Central memory CD4-positive, alpha-beta T cell (primary cell): ENCODE results near the gene TIAL1.
A peak's percentile ranks its signal among the peaks of the same experiment; 100 is the strongest.
"Not testable (repeated sequence)": the region's sequence is repeated elsewhere in the genome, so short reads cannot be mapped to it uniquely, and the experiment has no call there.

Source experiments
- DNase-seq: peaks from one replicate; pipeline ENCODE4 v3.0.0; 2022

The TIAL1 gene

DNA sequence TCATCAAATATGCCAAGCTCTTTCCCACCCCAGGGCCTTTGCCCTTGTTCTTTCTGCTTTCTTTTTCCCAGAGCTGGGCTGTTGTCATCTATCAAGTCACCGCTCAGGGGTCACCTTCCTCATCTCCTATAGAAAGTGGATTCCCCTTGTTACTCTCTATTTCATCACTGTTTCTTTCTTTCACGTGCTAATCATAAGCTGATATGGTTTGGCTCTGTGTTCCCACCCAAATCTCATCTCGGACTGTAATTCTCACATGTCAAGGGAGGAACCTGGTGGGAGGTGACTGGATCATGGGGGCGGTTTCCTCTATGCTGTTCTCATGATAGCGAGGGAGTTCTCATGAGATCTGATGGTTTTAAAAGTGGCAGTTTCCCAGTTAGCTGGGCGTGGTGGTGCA, 17.0 kb upstream of the TIAL1 start:
- DNase-seq = no peak

DNA sequence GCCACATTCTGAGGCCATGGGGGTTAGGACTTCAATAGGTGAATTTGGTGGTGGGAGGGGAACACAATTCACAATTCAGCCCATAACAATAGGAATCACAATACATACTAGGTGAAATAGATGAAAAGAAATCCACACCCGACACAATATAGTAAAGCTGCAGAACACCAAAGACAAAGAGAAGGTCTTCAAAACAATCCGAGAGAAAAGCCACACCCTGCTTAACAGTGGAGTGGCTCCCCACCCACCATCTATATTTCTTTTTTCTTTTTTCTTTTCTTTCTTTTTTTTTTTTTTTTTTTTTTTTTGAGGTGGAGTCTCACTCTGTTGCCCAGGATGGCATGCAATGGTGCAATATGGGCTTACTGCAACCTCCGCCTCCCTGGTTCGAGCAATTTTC, 14.7 kb upstream of the TIAL1 start:
- no peak for DNase-seq

DNA sequence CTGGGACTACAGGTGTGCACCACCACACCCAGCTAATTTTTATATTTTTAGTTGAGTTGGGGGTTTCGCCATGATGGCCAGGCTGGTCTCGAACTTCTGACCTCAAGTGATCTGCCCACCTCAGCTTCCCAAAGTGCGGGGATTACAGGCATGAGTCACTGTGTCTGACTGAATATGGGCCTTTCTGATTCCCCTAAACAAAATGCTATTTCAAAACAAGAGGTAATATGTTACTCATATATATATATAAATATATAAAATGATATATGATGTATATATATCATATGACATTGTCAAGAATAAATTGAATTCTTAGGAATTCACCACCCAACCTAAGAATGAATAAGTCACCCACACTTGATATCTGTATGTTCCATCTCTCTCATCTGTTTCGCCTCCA, 12.8 kb upstream of the TIAL1 start:
- no peak for DNase-seq

DNA sequence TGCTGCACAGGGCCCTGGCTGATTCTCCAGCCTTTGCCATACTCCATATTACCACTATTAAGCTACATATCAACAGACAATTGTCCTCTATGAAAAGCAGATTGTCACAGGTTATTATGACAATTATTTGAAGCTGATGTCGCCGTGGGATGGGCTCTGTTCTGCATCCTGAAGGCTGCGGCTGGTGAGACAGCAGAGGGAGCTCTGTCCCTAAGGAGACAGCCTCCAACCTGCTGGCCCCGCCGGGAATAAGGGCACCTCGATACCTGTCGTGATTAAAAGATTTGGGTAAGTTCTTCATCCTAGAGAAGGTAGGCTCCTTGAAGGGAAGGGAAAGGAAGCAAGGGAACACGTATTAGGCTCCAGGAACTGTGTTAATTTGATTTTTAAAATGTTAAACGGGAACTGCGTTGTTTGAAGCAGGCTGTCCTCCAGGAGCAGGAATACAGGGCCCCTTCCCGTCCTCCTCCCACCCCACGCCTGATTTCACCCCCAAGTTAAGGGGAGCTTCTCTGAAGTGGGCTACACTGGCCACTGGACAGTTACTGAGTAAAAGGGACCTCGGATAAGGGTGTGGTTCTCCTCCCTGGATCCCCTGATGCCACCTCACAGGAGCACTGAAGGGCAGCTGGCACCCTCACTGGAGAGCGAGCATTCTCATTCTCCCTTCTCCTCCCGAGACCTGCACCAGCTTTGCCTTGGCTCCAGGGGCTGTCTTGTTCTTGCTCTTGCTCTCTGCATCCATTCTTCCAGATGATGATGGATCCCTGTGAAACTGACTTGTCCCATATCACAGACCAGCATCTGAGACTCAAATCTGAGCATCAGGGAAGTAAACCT, 11.8 kb upstream of the TIAL1 start:
- DNase-seq = peak; percentile 17

DNA sequence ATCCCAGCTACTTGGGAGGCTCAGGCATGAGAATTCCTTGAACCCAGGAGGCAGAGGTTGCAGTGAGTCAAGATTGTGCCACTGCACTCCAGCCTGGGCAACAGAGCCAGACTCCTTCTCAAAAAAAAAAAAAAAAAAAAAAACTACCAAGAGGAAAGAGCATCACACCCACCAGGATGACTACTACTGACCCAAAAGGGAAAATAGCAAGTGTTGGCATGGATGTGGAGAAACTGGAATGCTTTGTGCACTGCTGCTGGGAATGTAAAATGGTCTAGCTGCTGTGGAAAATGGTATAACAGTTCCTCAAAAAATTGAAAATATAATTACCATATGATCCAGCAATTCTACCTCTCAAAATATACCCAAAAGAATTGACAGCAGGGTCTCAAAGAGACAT, 7.7 kb upstream of the TIAL1 start:
- no peak for DNase-seq

DNA sequence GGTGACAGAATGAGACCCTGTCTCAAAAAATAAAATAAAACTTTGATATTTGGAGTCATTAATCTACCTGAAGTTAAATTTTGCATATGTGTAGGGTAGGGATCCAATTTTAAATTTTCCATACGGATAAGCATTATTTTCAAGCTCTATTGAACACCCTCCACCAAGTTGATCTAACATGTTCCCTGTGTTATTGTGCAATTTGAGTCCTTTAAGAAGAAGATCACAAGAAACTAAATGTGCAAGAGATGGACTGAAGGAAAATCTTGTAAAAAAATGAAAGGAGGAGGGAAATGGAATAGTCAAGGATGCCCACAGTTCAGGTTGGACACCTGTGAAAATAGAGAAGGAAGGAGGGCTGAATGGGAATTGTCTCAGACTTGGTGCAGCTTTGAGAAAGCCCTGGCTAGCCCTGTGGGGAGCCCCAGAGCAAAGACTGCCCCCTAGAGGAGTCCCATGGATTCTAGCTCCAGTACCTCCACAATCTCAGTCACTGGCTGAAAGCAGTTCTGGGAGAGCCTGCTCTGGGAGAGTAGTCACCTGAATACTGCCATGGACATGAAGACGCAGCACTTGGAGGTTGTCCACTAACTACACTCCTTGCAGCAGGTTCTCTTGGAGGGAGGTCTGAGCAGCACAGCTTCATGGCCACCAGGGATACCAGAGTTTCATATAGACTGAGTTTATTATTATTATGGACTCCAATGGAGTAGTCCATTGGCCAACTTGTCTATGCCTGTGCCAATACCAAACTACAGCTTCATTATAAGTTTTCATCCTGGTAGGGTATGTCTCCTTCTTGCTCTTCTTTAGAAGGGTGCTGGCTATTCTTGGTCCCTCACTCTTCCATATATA, 5.7 kb upstream of the TIAL1 start:
- peak; percentile 4 for DNase-seq

DNA sequence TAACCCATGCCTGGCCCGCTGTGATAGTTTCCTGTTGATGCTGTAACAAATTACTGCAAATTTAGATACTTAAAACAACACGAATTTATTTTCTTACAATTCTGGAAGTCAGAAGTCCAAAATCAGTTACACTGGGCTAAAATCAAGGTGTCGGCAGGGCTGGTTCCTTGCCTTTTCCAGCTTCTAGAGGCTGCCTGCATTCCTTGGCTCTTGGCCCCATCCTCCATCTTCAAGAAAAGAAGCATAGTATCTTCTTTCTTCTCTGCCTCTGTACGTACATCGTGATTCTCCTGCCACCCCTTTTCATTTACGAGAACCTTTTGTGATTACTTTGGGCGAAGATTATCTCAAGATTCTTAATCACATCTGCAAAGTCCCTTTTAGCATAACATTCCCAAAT, 1.6 kb upstream of the TIAL1 start:
- no peak for DNase-seq

DNA sequence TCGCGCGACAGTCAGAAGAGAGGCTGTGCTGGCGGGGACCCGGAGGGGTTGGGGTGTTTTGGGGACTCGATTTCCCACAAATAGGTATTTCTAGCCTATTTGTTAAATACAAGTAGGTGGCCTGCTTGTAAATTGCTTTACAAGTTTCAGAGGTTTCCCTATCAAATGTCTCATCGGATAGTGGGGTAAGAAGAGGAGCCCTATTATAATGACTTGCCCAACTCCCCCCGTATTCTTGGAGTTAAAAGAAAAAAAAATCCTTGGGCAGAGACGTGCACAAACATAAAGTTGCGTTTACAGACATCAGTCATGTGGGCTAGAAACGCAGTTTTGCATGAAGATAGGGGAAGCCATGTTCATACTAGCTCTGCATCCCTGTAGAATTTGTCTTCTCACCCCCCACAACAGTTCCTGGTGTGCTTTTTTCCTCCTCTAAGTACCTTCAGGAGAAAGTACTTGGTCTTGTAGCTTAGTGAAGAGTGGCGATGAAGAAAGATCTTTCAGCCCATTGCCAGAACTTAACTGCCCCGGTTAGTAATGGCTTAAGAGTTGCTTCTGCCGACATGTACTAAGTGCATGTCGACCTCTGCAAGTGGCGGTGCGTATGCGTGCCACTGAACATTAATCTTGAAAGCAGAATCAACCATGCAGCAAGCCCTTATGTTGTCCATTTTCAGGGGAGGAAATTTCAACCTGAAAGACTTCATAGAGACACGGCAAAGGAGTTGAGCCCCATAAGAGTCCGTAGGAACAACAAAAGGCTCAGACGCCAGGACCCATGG, 832 bp upstream of the TIAL1 start:
- DNase-seq = no peak

DNA sequence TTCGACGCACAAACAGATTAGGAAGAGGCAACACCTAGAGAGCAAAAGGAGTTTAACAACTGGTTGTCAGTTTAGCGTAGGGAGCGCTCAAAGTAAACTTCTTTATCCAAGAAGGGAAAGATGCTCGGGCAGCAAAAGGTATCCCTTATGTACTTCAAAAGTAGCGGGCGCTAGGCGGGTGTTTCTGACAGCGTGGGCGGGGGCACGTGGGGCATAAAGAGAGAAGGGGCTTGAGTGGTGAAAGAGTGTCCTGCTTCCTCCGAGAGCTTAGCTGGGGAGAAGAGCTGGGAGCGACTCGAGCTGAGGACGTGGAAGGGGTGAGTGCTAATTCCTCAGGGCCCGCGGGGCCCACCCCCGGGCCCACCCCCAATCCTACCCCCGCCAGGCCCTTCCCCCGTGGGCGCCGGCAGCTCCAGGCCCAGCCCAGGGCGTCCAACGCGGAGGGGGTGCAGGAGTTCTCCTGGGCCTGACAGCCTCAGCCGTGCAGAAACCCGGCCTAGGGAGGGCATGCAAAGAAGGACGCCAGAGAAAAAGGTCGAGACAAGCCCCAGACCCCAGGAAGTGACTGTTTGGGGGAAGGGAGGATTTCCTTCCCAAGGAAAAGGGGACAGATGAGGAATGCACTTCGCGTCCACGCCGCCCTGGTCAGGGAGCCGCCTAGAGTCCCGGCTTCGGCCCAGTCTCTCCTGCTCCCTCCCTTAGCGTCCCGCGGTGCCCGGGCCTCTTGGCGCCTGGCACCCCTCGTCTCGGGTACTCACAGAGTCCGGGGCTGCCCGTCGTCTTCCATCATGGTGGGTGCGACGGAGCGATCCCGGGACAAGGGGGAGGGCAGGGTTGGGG, 868 bp downstream of the TIAL1 start:
- DNase-seq = peak; percentile 40

DNA sequence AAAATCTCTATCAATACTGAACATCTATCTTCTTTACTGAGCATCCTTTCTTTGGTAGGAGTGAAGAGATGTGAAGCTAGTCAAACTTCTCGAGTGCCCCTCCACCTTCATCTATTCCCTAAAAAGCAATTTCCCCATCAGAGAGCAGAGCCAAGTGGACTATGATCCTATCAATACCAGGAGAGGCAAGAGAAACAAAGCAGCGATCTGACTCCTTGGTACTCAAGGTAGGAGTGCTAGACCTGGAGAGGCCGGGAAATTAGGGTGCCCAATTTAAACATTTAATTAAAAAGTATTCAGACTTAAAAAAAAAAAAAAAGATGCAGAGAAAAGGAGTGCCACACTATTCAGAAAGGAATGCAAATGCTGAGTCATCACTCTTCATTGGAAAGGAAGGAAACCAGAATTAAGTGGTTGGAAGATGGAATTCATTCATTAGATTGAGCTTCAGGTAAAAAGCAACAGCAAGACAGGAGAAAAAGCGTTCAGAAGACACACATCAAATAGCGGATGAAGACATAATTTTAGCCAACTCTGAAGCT, 1.6 kb downstream of the TIAL1 start:
- no peak for DNase-seq

DNA sequence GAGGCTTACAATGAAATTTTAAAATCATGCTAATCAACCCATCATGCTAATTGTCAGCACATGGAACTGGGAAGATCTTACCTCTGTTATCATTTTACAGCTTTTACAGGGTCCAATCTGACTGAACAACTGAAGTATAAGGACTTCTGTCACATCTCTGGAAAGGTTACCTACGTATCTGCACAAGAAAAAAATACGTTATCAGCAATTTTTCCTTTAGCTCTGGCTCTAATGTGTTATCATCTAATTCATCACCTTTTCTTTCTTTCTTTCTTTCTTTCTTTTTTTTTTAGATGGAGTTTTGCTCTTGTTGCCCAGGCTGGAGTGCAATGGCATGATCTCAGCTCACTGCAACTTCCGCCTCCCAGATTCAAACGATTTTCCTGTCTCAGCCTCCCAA, 8.7 kb downstream of the TIAL1 start:
- DNase-seq = no peak

DNA sequence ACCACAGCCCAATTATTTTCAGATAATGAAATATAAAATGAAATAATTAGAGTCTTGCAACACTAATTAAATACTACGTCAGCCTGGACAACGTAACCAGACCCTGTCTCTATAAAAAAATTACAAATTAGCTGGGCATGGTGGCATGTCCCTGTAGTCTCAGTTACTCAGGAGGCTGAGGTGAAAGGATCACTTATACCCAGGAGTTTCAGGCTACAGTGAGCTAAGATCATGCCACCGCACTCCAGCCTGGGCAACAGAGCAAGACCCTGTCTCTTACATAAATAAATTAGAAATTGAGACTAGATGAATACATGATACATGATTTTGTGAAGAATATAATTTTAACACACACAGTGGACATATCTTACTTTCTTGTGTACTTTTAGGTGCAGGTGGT, 18.4 kb downstream of the TIAL1 start:
- DNase-seq = no peak

DNA sequence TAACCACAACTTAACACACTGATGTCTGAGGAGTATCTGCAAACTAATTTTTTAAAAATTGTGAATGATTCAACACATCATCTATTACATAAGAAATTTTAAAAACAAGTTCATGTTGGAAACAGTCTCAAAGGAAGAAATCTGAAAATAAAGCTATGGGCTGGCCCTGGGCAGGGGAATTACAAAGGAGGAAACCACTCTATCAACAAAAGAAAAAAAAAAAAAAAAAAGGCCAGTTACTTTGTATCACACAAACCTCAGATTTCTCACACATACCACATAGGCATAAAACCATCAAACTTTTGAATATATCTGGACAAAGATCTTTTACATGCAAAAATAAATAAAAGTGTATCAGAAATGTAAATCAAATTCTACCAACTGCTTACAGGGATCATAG, 20.8 kb downstream of the TIAL1 start:
- peak; percentile 3 for DNase-seq

DNA sequence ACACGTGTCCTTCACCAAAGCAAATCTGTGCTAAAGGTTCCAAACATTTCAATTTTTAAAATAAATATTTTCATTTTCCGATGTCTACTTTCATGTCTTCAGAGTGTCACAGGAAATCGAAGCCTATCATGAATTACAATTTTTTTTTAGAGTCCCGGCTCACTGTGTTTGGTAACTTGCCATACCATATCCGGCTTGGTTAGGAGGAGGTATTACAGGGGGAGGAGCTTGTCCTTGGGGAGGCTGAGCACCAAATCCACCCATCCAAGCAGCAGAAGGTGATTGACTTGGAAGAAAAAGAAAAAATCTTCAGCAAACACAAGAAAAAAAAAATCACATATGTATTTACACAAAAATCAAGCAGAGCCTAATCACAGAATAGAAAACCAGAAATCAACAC, 21.3 kb downstream of the TIAL1 start:
- peak; percentile 60 for DNase-seq

DNA sequence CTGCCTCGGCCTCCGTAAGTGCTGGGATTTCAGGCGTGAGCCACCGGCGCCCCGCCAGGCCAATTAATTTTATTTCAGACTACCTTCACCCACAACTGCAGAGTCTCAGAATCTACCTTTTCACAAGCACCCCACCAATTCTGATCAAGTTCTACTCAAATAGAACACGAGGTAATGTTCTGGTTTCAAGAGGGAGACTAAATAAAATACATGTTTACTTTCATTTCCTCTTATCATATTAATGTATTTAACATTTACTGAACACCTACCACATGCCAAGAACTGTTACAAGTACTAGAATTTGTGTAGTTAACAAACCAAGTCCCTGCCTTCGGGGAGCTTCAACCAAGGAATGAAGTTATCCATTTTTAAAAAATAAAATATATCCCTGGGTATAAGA, 28.8 kb downstream of the TIAL1 start:
- DNase-seq = no peak

DNA sequence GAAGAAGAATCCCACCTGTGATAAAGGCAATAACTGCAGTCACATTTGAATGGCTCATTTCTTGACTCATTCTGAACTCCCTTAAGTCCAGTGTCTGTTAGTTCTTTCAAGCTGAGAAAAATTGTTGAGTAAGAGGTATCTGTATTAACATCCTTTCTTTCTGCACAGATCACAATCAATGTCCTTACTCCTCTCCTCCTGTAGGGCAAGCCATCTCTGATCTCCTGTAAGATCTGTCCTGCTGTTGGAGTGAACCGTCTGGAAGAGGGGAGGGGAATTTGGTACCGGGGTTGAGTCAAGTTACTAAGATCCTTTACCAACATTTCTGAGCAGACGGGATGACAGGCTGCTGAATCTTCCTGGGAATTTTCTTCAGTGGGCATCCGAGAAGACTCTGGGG, 34.7 kb downstream of the TIAL1 start:
- no peak for DNase-seq

DNA sequence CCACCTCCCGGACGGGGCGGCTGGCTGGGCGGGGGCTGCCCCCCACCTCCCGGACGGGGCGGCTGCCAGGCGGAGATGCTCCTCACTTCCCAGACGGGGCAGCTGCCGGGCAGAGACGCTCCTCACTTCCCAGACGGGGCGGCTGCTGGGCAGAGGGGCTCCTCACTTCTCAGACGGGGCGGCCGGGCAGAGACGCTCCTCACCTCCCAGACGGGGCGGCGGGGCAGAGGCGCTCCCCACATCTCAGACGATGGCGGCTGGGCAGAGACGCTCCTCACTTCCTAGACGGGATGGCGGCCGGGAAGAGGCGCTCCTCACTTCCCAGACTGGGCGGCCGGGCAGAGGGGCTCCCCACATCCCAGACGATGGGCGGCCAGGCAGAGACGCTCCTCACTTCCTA, 37.3 kb downstream of the TIAL1 start:
- not testable (repeated sequence) for DNase-seq

DNA sequence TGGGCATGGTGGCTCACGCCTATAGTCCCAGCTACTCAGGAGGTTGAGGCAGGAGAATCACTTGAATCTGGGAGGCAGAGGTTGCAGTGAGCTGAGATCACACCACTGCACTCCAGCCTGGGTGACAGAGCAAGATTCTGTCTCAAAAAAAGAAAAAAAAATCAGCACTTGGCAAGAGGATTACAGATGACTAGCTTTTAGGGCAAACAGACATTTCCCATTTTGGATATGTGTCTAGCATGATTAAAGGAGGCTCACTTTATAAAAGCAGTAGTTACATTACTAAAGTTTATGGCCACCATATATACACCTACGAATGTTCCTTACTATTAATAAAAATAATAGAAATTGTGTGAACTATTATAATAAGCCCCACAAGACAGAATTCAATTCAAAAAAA, 40.7 kb downstream of the TIAL1 start:
- not testable (repeated sequence) for DNase-seq

DNA sequence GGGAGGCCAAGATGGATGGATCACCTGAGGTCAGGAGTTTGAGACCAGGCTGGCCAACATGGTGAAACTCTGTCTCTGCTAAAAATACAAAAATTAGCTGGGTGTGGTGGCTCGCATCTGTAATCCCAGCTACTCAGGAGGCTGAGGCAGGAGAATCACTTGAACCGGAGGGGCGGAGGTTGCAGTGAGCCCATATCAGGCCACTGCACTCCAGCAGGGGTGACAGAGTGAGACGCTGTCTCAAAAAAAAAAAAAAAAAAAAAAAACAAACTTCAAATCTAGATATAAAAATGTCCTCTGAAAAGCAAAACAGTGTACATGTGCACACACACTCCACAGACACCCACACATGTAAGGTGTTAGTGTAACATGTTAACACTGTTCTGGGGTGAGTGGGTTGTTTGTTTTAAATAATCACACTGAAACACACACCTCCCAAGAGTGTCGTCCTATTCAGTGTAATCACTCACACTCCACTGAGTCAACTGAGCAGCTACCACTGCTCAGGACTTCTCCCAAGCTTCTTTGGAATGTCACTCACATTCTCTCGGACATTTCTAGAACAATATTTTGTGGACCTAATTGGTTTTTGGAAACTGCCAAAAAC, 41.5 kb downstream of the TIAL1 start:
- no peak for DNase-seq

DNA sequence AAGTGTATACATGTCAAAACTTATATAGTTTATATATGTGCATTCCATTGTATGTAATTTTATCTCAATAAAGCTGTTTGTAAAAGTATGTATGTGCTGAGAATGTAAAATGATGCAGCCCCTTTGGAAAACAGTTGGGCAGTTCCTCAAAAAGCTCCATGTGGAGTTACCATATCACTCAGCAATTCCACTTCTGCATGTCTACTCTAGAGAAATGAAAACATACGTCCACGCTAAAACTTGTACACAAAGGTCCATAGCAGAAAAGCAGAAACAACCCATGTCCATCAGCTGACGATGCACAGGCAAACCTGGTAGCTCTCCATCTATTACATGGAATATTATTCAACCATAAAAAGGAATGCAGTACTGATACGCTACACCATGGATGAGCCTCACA, 45.9 kb downstream of the TIAL1 start:
- no peak for DNase-seq

DNA sequence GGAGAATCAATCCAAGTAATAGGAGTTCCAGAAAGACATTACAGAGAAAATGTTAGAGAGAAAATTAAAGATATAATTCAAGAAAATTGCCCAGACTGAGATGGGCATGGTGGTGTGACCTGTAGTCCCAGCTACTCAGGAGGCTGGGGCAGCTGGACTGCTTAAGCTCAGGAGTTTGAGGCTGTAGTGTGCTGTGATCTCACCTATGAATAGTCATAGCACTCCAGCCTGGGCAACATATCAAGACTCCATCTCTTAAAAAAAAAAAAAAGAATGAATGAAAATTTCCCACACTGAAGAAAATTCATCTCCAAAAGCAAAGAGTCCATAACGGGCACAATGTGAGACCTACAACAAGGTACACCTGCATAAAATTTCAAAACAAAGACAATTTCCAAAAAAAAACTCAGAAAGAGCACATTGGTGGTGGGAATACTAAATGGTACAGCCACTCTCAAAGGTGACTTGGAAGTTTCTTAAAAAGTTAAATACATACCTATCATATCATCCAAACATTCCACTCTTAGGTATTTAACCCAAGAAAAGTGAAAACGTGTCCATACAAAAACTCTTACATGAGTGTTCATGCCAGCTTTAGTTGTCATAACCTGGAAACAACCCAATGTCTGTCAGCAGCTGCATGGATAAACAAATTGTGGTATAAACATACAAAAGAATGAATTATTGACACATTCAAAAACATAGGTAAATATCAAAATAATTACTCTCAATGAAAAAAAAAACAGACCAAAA, 47.3 kb downstream of the TIAL1 start:
- DNase-seq = no peak
